Spleen (tissue), 7 donors: ENCODE results near the gene SMIM3.

ENCODE experiments used
- CTCF ChIP-seq, 11 experiments: fragments of 200-600 bp in 7 of 11; fragments of 450-650 bp in 4 of 11; sonication (generic) in 4 of 11; IDR thresholded peaks in 8 of 11; conservative IDR thresholded peaks in 3 of 11; 1 replicate in 7 of 11; 2 replicates in 4 of 11; pipeline versions ENCODE4 v1.4.0 to v1.8.0; 2016 to 2021; ENCODE audit warnings: antibody characterized with exemption in 11 of 11, inconsistent platforms in 4 of 11, mild to moderate bottlenecking in 1 of 11
- POLR2A ChIP-seq, 3 donors: fragments of 450-650 bp; IDR thresholded peaks; one replicate each; pipeline ENCODE4 v1.5.1; 2017; ENCODE audit warnings: antibody characterized with exemption in 3 of 3, mild to moderate bottlenecking in 1 of 3
- donor health status: DM: no; HTN: no; CAD: no; lungs with moderate emphysema.
- donor health status: DM: no; HTN: no; CAD: no.
- donor health status: DM: no; HTN: no; CAD: no.

GRCh38 chr5:150791536-150791935 lies 13.0 kb downstream of the SMIM3 start:
- no peak for TF ChIP-seq CTCF (IDR thresholded peaks at IDR 0.05 in 8 of 11, conservative IDR thresholded peaks at IDR 0.05 in 3 of 11)
- TF ChIP-seq POLR2A (IDR thresholded peaks at IDR 0.05), result no peak
